Right lobe of liver (tissue), 6 donors: ENCODE data around the gene SLC37A1. TPM values are rescaled to one million over a fixed set of nuclear protein-coding genes. Genes with fewer than 3 reads are reported as not detected.

ENCODE experiments used
- ATAC-seq, 4 donors: fragments of 200-7000 bp; cut with Tn5 transposase; one replicate each; pipeline ENCODE4 v1.9.1; 2020; ENCODE audit warnings: mild to moderate bottlenecking in 4 of 4, moderate library complexity in 4 of 4
- DNase-seq, 3 donors: peaks; one replicate each; pipeline ENCODE4 v3.0.0-alpha.2; 2020
- H3K27ac ChIP-seq, 3 donors: fragments of 200-600 bp; one replicate each; pipeline ENCODE4 v1.8.0; 2022
- H3K27me3 ChIP-seq, 2 donors: fragments of 200-600 bp; one replicate each; pipeline ENCODE4 v1.8.0; 2022
- H3K36me3 ChIP-seq, 4 donors: fragments of 200-600 bp; sonication (generic) in 1 of 4; one replicate each; pipeline versions ENCODE4 v1.5.1 to v1.8.0; 2017 to 2022; ENCODE audit warnings: control low read depth in 1 of 4
- H3K4me1 ChIP-seq, 4 donors: fragments of 200-600 bp; sonication (generic) in 1 of 4; one replicate each; pipeline versions ENCODE4 v1.5.1 to v1.8.0; 2017 to 2022; ENCODE audit warnings: control low read depth in 1 of 4
- H3K4me3 ChIP-seq, 3 donors: fragments of 200-600 bp; one replicate each; pipeline ENCODE4 v1.8.0; 2022
- H3K9me3 ChIP-seq, 4 donors: fragments of 200-600 bp; sonication (generic) in 1 of 4; one replicate each; pipeline versions ENCODE4 v1.5.1 to v1.8.0; 2017 to 2022; ENCODE audit warnings: control low read depth in 1 of 4
- POLR2A ChIP-seq: fragments of 450-650 bp; IDR thresholded peaks from one replicate; pipeline ENCODE4 v1.6.1; 2017; ENCODE audit warnings: antibody characterized with exemption, mild to moderate bottlenecking
- WGBS: methylation state at CpG from one replicate; pipeline ENCODE4 v1.1.6; 2018; ENCODE audit warnings: low coverage, low lambda C conversion rate; ENCODE audit not compliant: insufficient coverage; ENCODE audit errors: missing lambda C conversion rate; 5-methylcytosine and 5-hydroxymethylcytosine counted together
- intact Hi-C, 2 donors: fragments of 100-400 bp; cut with DNase I; formaldehyde crosslinking; loops; one replicate each; pipeline versions ENCODE4 v1.11.2 to v1.14.1; 2022
- total RNA-seq, 6 experiments: library from RNA; depleted of rRNA in 2 of 6; stranded (reverse); fragments of >200 nt in 2 of 6; fragmentation: NEBNext Ultra II Directional in 3 of 6; extraction: Animal tissue kit (Norgen Biotek cat#: 25700) in 3 of 6; gene quantifications; one replicate each; pipeline versions ENCODE4 v1.1.0 to v1.2.4, GENCODE V29; 2016 to 2023
- TF ChIP-seq, protein P1 (sequence below), 4 donors: fragments of 200-600 bp in 3 of 4; fragments of 450-650 bp in 1 of 4; IDR thresholded peaks; one replicate each; pipeline versions ENCODE4 v1.5.1 to v1.8.0; 2016 to 2022; ENCODE audit warnings: antibody characterized with exemption in 4 of 4, mild to moderate bottlenecking in 2 of 4
- donor health status: DM: no; HTN: yes; CAD: no.
- donor health status: DM: no; HTN: no; CAD: no.
- donor health status: DM: no; HTN: no; CAD: no.
- donor health status: DM: no; HTN: yes; CAD: no.
- donor health status: DM: no; HTN: yes; CAD: no.

The SLC37A1 gene
- total RNA-seq, 6 experiments from 2014 or later, result 2.5 to 10.8 (median 6.2) TPM

DNA sequence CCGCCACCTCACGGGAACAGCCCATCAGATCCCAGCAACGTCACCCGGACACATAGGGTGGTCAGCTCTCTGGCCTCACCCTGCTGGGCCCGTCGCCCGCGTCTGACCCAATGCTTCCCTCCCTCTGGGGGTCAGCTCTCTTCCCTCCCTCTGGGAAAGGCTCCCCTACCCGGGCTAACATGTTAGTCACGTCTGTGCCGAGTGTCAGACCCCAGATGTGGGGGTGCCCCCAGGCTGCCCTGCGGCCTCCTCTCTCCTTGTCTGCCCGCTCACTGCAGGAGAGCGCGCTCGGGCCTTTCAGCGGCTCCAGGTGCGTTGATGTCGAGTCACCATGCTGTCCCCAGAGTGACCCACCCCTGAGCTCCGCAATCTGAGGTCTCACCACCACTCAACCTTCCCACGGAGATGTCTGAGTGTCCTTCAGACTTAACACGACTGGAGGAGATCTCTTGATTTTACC is 34.3 kb downstream of the SLC37A1 start:
- no peak for TF ChIP-seq POLR2A
- no peaks in the 10 kb centered on the region for H3K27me3 ChIP-seq
- H3K27ac ChIP-seq, result no peak overlapping the region
- intact Hi-C loops, result no loop called here
- ATAC-seq (peak in 1 of 4 donors; percentile 13), DNase-seq (no peak)
- 90% methylated on average over 13 of the region's 22 CpGs for WGBS
- peaks cover 0 to 2% (median 0%) of the 10 kb centered on the region in 4 donors for H3K36me3 ChIP-seq
- H3K4me1 ChIP-seq, result no peaks in the 10 kb centered on the region
- H3K9me3 ChIP-seq, result no peaks in the 10 kb centered on the region
- no peak overlapping the region for H3K4me3 ChIP-seq

DNA sequence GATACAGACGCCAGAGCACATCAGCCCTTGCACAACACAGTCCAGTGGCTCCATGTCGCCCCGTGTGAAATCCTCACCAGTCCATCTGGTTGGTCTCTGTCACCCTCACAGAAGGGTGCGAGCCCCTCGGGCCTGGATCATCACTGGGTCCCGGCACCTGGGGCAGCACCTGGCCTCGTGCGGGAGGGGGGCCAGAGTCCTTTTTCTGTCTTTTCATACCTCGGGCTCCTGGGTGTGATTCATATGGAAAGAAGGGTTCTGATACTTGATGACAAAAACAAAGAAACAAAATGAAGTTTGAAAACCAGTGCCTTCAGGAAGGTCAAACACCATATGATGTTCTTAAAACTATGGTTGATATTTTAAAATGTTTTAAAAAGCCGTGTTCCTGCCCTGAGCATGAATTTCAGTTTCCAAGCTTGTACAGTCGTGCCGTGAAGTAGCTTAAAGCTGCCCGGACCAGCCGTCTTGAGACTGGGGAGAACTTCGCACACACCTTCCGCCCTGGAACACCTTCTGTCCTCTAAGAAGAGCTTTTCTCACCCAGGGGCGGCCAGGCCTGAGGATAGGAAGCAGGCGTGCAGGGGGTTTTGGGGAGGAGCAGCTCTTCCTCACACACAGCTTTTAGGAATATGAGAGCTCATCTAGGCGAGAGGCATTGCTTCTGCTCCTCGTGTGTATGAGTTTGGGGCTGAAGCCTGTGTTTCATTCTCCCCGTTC is 35.2 kb downstream of the SLC37A1 start:
- peak in 1 of 3 donors; percentile 28 for DNase-seq
- ATAC-seq, result no peak
- Histone ChIP-seq H3K27ac (no peak overlapping the region), H3K27me3 (no peaks in the 10 kb centered on the region), H3K4me3 (no peak overlapping the region), H3K4me1 (no peaks in the 10 kb centered on the region), H3K9me3 (no peaks in the 10 kb centered on the region), H3K36me3 (peaks cover 0 to 2% (median 0%) of the 10 kb centered on the region in 4 donors)
- intact Hi-C loops, result no loop called here
- no peak for TF ChIP-seq POLR2A
- TF ChIP-seq, protein P1, sequence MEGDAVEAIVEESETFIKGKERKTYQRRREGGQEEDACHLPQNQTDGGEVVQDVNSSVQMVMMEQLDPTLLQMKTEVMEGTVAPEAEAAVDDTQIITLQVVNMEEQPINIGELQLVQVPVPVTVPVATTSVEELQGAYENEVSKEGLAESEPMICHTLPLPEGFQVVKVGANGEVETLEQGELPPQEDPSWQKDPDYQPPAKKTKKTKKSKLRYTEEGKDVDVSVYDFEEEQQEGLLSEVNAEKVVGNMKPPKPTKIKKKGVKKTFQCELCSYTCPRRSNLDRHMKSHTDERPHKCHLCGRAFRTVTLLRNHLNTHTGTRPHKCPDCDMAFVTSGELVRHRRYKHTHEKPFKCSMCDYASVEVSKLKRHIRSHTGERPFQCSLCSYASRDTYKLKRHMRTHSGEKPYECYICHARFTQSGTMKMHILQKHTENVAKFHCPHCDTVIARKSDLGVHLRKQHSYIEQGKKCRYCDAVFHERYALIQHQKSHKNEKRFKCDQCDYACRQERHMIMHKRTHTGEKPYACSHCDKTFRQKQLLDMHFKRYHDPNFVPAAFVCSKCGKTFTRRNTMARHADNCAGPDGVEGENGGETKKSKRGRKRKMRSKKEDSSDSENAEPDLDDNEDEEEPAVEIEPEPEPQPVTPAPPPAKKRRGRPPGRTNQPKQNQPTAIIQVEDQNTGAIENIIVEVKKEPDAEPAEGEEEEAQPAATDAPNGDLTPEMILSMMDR (IDR thresholded peaks at IDR 0.05), result no peak
- 86% methylated on average over 17 of the region's 21 CpGs for WGBS

DNA sequence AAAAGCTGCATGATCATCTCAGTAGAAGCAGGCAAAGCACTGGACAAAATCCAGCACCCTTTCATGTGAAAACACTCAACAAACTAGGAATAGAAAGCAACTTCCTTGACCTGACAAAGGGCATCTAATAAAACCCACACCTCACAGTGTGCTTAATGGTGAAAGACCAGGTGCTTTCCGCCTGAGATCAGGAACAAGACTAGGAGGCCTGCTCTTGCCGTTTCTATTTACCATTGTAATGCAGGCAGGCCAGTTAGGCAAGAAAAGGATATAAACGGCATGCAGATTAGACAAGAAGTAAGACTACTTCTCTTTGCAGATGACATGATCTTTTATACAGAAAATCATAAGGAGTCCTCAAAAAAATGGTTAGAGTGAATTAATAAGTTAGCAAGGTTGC is 37.2 kb downstream of the SLC37A1 start:
- Histone ChIP-seq H3K36me3 (peaks cover 0 to 6% (median 1%) of the 10 kb centered on the region in 4 donors), H3K9me3 (no peaks in the 10 kb centered on the region), H3K4me3 (no peak overlapping the region), H3K27ac (no peak overlapping the region), H3K27me3 (no peaks in the 10 kb centered on the region), H3K4me1 (no peaks in the 10 kb centered on the region)
- intact Hi-C loops, result no loop called here
- 66% methylated on average over 2 of the region's 3 CpGs for WGBS
- DNase-seq (no peak), ATAC-seq (no peak)
- no peak for TF ChIP-seq POLR2A
- TF ChIP-seq, protein P1 (IDR thresholded peaks at IDR 0.05), result no peak

DNA sequence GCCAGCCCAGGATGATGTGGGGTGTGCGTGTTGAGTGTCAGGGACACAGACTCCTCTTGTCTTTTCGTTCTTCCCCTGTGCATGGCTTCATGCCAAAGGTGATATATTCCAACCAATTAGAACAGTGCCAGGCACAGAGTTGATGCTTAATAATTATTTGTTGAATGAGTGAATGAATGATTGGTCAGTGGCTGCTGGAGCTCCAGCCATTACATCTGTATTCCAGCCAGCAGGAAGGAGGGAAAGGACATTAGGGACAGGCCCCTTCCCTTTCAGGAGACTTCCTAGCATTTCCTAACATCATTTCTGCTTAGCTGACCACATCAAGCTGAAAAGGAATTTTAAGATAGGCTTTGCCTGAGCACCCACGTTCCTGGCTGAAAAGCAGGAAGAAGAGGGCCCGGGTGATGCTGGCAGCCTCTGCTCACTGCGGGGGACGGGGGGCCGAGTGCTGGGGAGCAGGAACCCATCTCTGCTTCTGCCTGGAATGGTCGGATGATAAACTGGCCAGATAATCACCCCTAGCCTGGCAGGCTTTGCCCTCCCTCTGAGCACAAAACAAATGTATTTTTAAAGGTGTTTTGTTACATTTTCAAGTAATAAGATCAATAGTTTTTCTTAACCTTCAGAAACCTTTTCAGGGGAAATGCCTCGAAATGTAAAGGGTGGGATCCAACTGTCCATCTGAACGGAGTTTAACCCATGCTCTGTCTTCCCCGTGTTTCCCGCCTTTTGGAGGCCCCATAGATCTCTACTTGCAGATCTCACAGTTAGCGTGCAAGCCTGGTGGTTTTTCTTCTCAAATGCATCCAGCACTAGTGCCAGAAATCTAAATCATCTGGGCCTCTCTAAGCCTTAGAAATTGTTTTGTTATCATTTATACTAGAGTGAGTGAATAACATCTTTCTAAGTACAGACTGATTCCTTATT is 39.0 kb downstream of the SLC37A1 start:
- Histone ChIP-seq H3K9me3 (no peaks in the 10 kb centered on the region), H3K27me3 (no peaks in the 10 kb centered on the region), H3K4me3 (no peak overlapping the region), H3K4me1 (peaks cover 0 to 12% (median 5%) of the 10 kb centered on the region in 4 donors), H3K27ac (no peak overlapping the region), H3K36me3 (peaks cover 0 to 6% (median 0%) of the 10 kb centered on the region in 4 donors)
- intact Hi-C loops, result no loop called here
- TF ChIP-seq, protein P1 (IDR thresholded peaks at IDR 0.05), result no peak
- TF ChIP-seq POLR2A, result no peak
- peak in 1 of 3 donors; percentile 23 for DNase-seq
- 84% methylated on average over 9 of the region's 13 CpGs for WGBS
- ATAC-seq, result no peak
